Choroid plexus epithelial cell (primary cell): ENCODE results near the gene ANTXR1.

Experiments used
- DNase-seq: peaks from one replicate; pipeline ENCODE4 v3.0.0-alpha.2; 2010; ENCODE audit warnings: low read depth
- H3K4me3 ChIP-seq: 2 replicates; pipeline ENCODE4 v1.5.1; 2011; ENCODE audit warnings: low read depth, mild to moderate bottlenecking, control low read depth, low read length, moderate library complexity
- CTCF ChIP-seq: conservative IDR thresholded peaks from 2 replicates; pipeline ENCODE4 v1.5.1; 2011; ENCODE audit warnings: low read depth, mild to moderate bottlenecking, control low read depth, inconsistent platforms, low read length, moderate library complexity

ANTXR1 gene

GRCh38 chr2:69156624-69157023 is 143.6 kb downstream of the ANTXR1 start:
- no peak for TF ChIP-seq CTCF
- DNase-seq, result no peak
- H3K4me3 ChIP-seq, result no peak overlapping the region

- no peak for TF ChIP-seq CTCF
- no peak for DNase-seq
- H3K4me3 ChIP-seq, result no peak overlapping the region
These were observed 144.5 kb downstream of the ANTXR1 start for GRCh38 chr2:69157441-69157840.

GRCh38 chr2:69159986-69160385 is 147.0 kb downstream of the ANTXR1 start:
- no peak for TF ChIP-seq CTCF
- DNase-seq, result no peak
- no peak overlapping the region for H3K4me3 ChIP-seq

- no peak for DNase-seq
- H3K4me3 ChIP-seq, result no peak overlapping the region
- TF ChIP-seq CTCF, result no peak
These were observed 149.1 kb downstream of the ANTXR1 start for GRCh38 chr2:69162057-69162456.

GRCh38 chr2:69163109-69163508 is 150.1 kb downstream of the ANTXR1 start:
- TF ChIP-seq CTCF, result no peak
- no peak overlapping the region for H3K4me3 ChIP-seq
- peak; percentile 96 for DNase-seq

- TF ChIP-seq CTCF, result no peak
- no peak overlapping the region for H3K4me3 ChIP-seq
- no peak for DNase-seq
These were observed 150.6 kb downstream of the ANTXR1 start for GRCh38 chr2:69163556-69163955.

- DNase-seq, result peak; percentile 79
- TF ChIP-seq CTCF, result no peak
- no peak overlapping the region for H3K4me3 ChIP-seq
These were observed 151.2 kb downstream of the ANTXR1 start for GRCh38 chr2:69164061-69164778.
